HepG2 (cell line): ENCODE results near the gene OSM. TPM values are rescaled to one million over a fixed set of nuclear protein-coding genes. Genes with fewer than 3 reads are reported as not detected.

Experiments used
- ATAC-seq: fragments of 200-7000 bp; cut with Tn5 transposase; 3 replicates; pipeline ENCODE4 v1.9.1; 2020; ENCODE audit warnings: mild to moderate bottlenecking, moderate library complexity
- BruUV-seq: library from RNA; stranded (reverse); fragments of 400-500 nt; replicated peaks from 2 replicates; lab custom pipeline; 2021; lab: Mats Ljungman, UMichigan
- CTCF ChIA-PET: fragments of 300-600 bp; formaldehyde crosslinking; extraction: SDS; loops from one replicate; lab custom pipeline; 2021; ENCODE audit warnings: low total read pairs, inconsistent platforms, low intra/inter-chr PET ratio; lab: Yijun Ruan, JAX
- POLR2A ChIA-PET: fragments of 350-600 bp; sonication (Branson Sonifier 250); formaldehyde crosslinking; loops from one replicate; lab custom pipeline; 2020; ENCODE audit warnings: antibody characterized with exemption, inconsistent platforms; lab: Yijun Ruan, JAX
- DNase-seq: peaks from one replicate; pipeline ENCODE4 v3.0.0-alpha.2; 2015; ENCODE audit warnings: low spot score
- FAIRE-seq: peaks from 3 replicates; lab custom pipeline; 2011; peaks lifted over from hg19 to GRCh38; lab: Jason Lieb, UNC
- H2AFZ ChIP-seq: one replicate; pipeline ENCODE4 v1.6.1; 2011; ENCODE audit warnings: low read length, inconsistent platforms
- H3K27ac ChIP-seq: fragments of 300-600 bp; 3 replicates; pipeline ENCODE4 v1.8.0; 2011; ENCODE audit warnings: mixed run types, mild to moderate bottlenecking, mixed read lengths, low read length, inconsistent platforms; ENCODE audit not compliant: insufficient read depth; ENCODE audit errors: extremely low read length
- H3K27me3 ChIP-seq, 2 experiments: fragments of 200-600 bp in 1 of 2; 2 replicates in 1 of 2; 3 replicates in 1 of 2; pipeline versions ENCODE4 v1.6.0 to v1.8.0; 2011; ENCODE audit warnings: low read length in 2 of 2, mild to moderate bottlenecking in 2 of 2, moderate library complexity in 2 of 2, inconsistent platforms in 1 of 2; ENCODE audit not compliant: insufficient read depth in 2 of 2, control insufficient read depth in 1 of 2
- H3K36me3 ChIP-seq, 2 experiments: fragments of 200-600 bp in 1 of 2; replicated peaks in 1 of 2; 2 replicates in 1 of 2; 3 replicates in 1 of 2; pipeline versions ENCODE4 v1.5.1 to v1.8.0; 2011; ENCODE audit warnings: low read length in 2 of 2, inconsistent platforms in 1 of 2; ENCODE audit not compliant: insufficient read depth in 2 of 2, control insufficient read depth in 1 of 2
- H3K4me1 ChIP-seq: 2 replicates; pipeline ENCODE4 v1.5.1; 2012; ENCODE audit warnings: low read length, inconsistent platforms; ENCODE audit not compliant: insufficient read depth
- H3K4me2 ChIP-seq: 2 replicates; pipeline ENCODE4 v1.6.0; 2011; ENCODE audit warnings: low read depth, low read length, inconsistent platforms
- H3K4me3 ChIP-seq, 3 experiments: fragments of 200-600 bp in 1 of 3; sonication (generic), shearing (Covaris generic) in 1 of 3; replicated peaks in 1 of 3; 2 replicates each; pipeline ENCODE4 v1.5.1; 2011 to 2016; ENCODE audit warnings: low read length in 3 of 3, inconsistent platforms in 2 of 3, low read depth in 2 of 3, mild to moderate bottlenecking in 2 of 3, control low read depth in 1 of 3, mixed read lengths in 1 of 3; ENCODE audit not compliant: insufficient read depth in 1 of 3
- H3K79me2 ChIP-seq: one replicate; pipeline ENCODE4 v1.6.1; 2011; ENCODE audit warnings: low read length, inconsistent platforms; ENCODE audit not compliant: insufficient read depth
- H3K9ac ChIP-seq: 2 replicates; pipeline ENCODE4 v1.6.0; 2011; ENCODE audit warnings: mild to moderate bottlenecking, low read depth, low read length, inconsistent platforms; ENCODE audit not compliant: insufficient read depth
- H3K9me3 ChIP-seq: 2 replicates; pipeline ENCODE4 v1.5.1; 2012; ENCODE audit warnings: mild to moderate bottlenecking, low read length
- H4K20me1 ChIP-seq: 2 replicates; pipeline ENCODE4 v1.6.0; 2011; ENCODE audit warnings: inconsistent platforms, mild to moderate bottlenecking, low read length, moderate library complexity; ENCODE audit not compliant: insufficient read depth
- ETS1 ChIP-seq: sonication (generic); formaldehyde crosslinking; IDR thresholded peaks from 2 replicates; pipeline ENCODE4 v1.4.0; 2020; ENCODE audit warnings: missing genetic modification reagents
- EZH2 ChIP-seq: conservative IDR thresholded peaks from 2 replicates; pipeline ENCODE4 v1.6.1; 2012; ENCODE audit warnings: mild to moderate bottlenecking, low read depth, low read length, moderate library complexity
- GMEB2 ChIP-seq: IDR thresholded peaks from 2 replicates; pipeline ENCODE4 v1.6.1; 2016; ENCODE audit warnings: missing biosample characterization, missing genetic modification reagents, low read depth
- HIC2 ChIP-seq: sonication (generic); formaldehyde crosslinking; IDR thresholded peaks from 2 replicates; pipeline ENCODE4 v1.9.0; 2022; ENCODE audit warnings: low read depth, missing genetic modification reagents
- HNRNPLL ChIP-seq: fragments of 200-400 bp; formaldehyde crosslinking; IDR thresholded peaks from 2 replicates; pipeline ENCODE4 v1.6.1; 2017; ENCODE audit warnings: mild to moderate bottlenecking, low read depth, low read length; ENCODE audit not compliant: poor library complexity, severe bottlenecking
- MXD1 ChIP-seq: sonication (generic); formaldehyde crosslinking; IDR thresholded peaks from 2 replicates; pipeline ENCODE4 v1.4.0; 2020; ENCODE audit warnings: mild to moderate bottlenecking, missing genetic modification reagents
- NFIB ChIP-seq: sonication (generic); formaldehyde crosslinking; IDR thresholded peaks from 2 replicates; pipeline ENCODE4 v1.9.0; 2021; ENCODE audit warnings: missing genetic modification reagents, mild to moderate bottlenecking, borderline replicate concordance
- PHF5A ChIP-seq: IDR thresholded peaks from one replicate; pipeline ENCODE4 v1.6.1; 2018; ENCODE audit warnings: low read depth, missing genetic modification reagents; ENCODE audit not compliant: unreplicated experiment
- TCF7 ChIP-seq: sonication (generic); IDR thresholded peaks from 2 replicates; pipeline ENCODE4 v1.6.1; 2016; ENCODE audit warnings: antibody characterized with exemption, low read depth
- ZFP37 ChIP-seq: sonication (generic); formaldehyde crosslinking; IDR thresholded peaks from 2 replicates; pipeline ENCODE4 v1.4.0; 2020; ENCODE audit warnings: missing genetic modification reagents, borderline replicate concordance
- ZNF234 ChIP-seq: sonication (generic); formaldehyde crosslinking; conservative IDR thresholded peaks from 2 replicates; pipeline ENCODE4 v1.5.1; 2020; ENCODE audit warnings: mild to moderate bottlenecking, missing genetic modification reagents
- ZNF256 ChIP-seq: sonication (generic); formaldehyde crosslinking; conservative IDR thresholded peaks from 2 replicates; pipeline ENCODE4 v1.4.0; 2020; ENCODE audit warnings: missing genetic modification reagents
- ZNF451 ChIP-seq: sonication (generic); formaldehyde crosslinking; IDR thresholded peaks from 2 replicates; pipeline ENCODE4 v1.5.0; 2020; ENCODE audit warnings: mild to moderate bottlenecking, missing genetic modification reagents
- ZNF512 ChIP-seq: sonication (generic); formaldehyde crosslinking; IDR thresholded peaks from 2 replicates; pipeline ENCODE4 v1.4.0; 2020; ENCODE audit warnings: mild to moderate bottlenecking, missing genetic modification reagents
- ZNF674 ChIP-seq: sonication (generic); formaldehyde crosslinking; IDR thresholded peaks from 2 replicates; pipeline ENCODE4 v1.5.0; 2020; ENCODE audit warnings: low read depth, mild to moderate bottlenecking, missing genetic modification reagents
- ZNF709 ChIP-seq: sonication (generic); formaldehyde crosslinking; IDR thresholded peaks from 2 replicates; pipeline ENCODE4 v1.5.0; 2020; ENCODE audit warnings: mild to moderate bottlenecking, missing genetic modification reagents
- ZNF777 ChIP-seq: sonication (generic); formaldehyde crosslinking; IDR thresholded peaks from 2 replicates; pipeline ENCODE4 v1.4.0; 2020; ENCODE audit warnings: missing genetic modification reagents
- WGBS: methylation state at CpG from one replicate; pipeline ENCODE4 v1.1.6; 2017; ENCODE audit warnings: low lambda C conversion rate; 5-methylcytosine and 5-hydroxymethylcytosine counted together
- in situ Hi-C: cut with HindIII; loops from 2 replicates; pipeline ENCODE4 v1.10.0; 2017; ENCODE audit warnings: low pct_unique_long_range_greater_than_20kb; ENCODE audit not compliant: extremely low pct_ligation_motif_present
- intact Hi-C: fragments of 100-400 bp; cut with micrococcal nuclease; formaldehyde crosslinking; loops from one replicate; pipeline ENCODE4 v1.10.0; 2022; ENCODE audit not compliant: unreplicated experiment
- polyA plus RNA-seq, 8 experiments: library from polyadenylated mRNA; depleted of rRNA in 3 of 8; stranded (reverse) in 7 of 8; unstranded in 1 of 8; fragments of >200 nt; fragmentation: Illumina TruSeq in 4 of 8; extraction: Trizol in 4 of 8; gene quantifications; 2 replicates each; pipeline versions ENCODE4 v1.2.1 to v1.2.3, GENCODE V29; 2011 to 2016; ENCODE audit warnings: low read depth in 4 of 8, missing spikeins in 1 of 8, mixed read lengths in 1 of 8; ENCODE audit not compliant: insufficient read depth in 1 of 8
- total RNA-seq, 5 experiments: library from RNA; depleted of rRNA; stranded (reverse); fragments of >200 nt; fragmentation: Illumina TruSeq; extraction: Trizol; gene quantifications; 2 replicates each; pipeline ENCODE4 v1.2.3, GENCODE V29; 2016; ENCODE audit warnings: low read depth in 1 of 5

The OSM gene
- total and polyA plus RNA-seq, 2 of the 13 experiments (the other 11 are each of a cell fraction or from before 2014, with no cell fraction given) = not detected

GRCh38 chr22:30251711-30252110 lies 14.9 kb downstream of the OSM start (continued):
- no peak for TF ChIP-seq ETS1
- TF ChIP-seq PHF5A = no peak
- TF ChIP-seq TCF7 = no peak
- no peak for TF ChIP-seq EZH2
- TF ChIP-seq ZNF451 (CRISPR knock-in tag) = no peak
- no peak for TF ChIP-seq ZFP37 (CRISPR knock-in tag)

- CTCF ChIA-PET = no interaction called here
- Histone ChIP-seq H3K4me3 (no peak overlapping the region), H3K27me3 (no peaks in the 10 kb centered on the region), H3K4me1 (peaks cover 63% of the 10 kb centered on the region), H2AFZ (no peak overlapping the region), H3K79me2 (no peaks in the 10 kb centered on the region), H3K9me3 (no peaks in the 10 kb centered on the region), H3K4me2 (no peak overlapping the region), H3K9ac (no peak overlapping the region), H4K20me1 (no peaks in the 10 kb centered on the region), H3K27ac (no peak overlapping the region), H3K36me3 (no peaks in the 10 kb centered on the region)
- FAIRE-seq (no peak), DNase-seq (no peak), ATAC-seq (no peak)
- no TSS peak for BruUV-seq
- WGBS = 47% methylated on average over 12 of the region's 12 CpGs
- in situ Hi-C loops = no loop called here
- intact Hi-C loops = no loop called here
- POLR2A ChIA-PET = interaction anchor here (0.6 to 1.9 kb wide), 4 partner anchors 17 to 42 kb away, joined by 3 to 7 read pairs (median 3); no protein-coding TSS in a partner anchor
- TF ChIP-seq ZNF234 (no peak), MXD1 (CRISPR knock-in tag) (no peak), HIC2 (CRISPR knock-in tag) (peak; percentile 35; the same call in 1 of the 2 replicates), GMEB2 (CRISPR knock-in tag) (no peak), ZNF512 (CRISPR knock-in tag) (no peak), ZNF709 (CRISPR knock-in tag) (no peak), ZNF256 (CRISPR knock-in tag) (no peak), NFIB (CRISPR knock-in tag) (no peak), HNRNPLL (peak; percentile 25), ZNF674 (CRISPR knock-in tag) (no peak), ZNF777 (no peak)
These were observed 15.9 kb downstream of the OSM start for GRCh38 chr22:30250661-30251267.
